ENCODE measurements around the gene SCNN1G. TPM values are rescaled to one million over a fixed set of nuclear protein-coding genes. Genes with fewer than 3 reads are reported as not detected.

The SCNN1G gene
- total and polyA plus RNA-seq, 4 donors = not detected

DNA sequence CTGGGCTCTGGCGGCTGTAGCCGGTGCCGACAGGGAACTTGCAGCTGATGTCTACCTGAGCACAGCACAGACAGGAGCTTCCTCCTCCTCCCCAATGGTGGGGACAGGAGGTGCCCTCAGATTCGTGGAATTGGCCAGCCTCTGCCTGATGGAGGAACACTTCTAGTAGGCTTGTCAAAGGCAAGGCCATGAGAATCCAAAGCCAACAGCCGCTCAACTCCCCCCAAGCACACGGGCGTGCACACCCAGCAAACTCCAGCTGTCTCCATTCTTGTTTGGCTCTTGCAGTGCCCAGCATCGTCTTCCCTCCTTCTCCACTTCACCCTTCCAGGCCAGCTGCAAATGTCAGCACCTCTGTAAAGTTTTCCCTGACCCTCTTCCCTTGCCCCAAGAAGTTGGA, 35.1 kb downstream of the SCNN1G start:
- TF ChIP-seq MAX (IDR thresholded peaks at IDR 0.05) = no peak
- TF ChIP-seq, protein P1, sequence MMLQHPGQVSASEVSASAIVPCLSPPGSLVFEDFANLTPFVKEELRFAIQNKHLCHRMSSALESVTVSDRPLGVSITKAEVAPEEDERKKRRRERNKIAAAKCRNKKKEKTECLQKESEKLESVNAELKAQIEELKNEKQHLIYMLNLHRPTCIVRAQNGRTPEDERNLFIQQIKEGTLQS (IDR thresholded peaks at IDR 0.05) = no peak
- TF ChIP-seq GABPA (IDR thresholded peaks at IDR 0.05 in 1 of 2, conservative IDR thresholded peaks at IDR 0.05 in 1 of 2) = no peak
- TF ChIP-seq TAF1 (conservative IDR thresholded peaks at IDR 0.05) = no peak
- no peak for TF ChIP-seq FOXA1 (IDR thresholded peaks at IDR 0.05)
- TF ChIP-seq SP1 (IDR thresholded peaks at IDR 0.05) = no peak
- no peak for TF ChIP-seq EGR1 (IDR thresholded peaks at IDR 0.05; ENCODE audit: low read depth in 2 of 2)
- no peak for TF ChIP-seq CTCF (IDR thresholded peaks at IDR 0.05; ENCODE audit: low read depth, low read length, missing input control)
- no peak for TF ChIP-seq YY1 (IDR thresholded peaks at IDR 0.05)
- no peak for TF ChIP-seq RXRA (IDR thresholded peaks at IDR 0.05)
- TF ChIP-seq REST (IDR thresholded peaks at IDR 0.05) = no peak
- no peak for TF ChIP-seq RAD21 (IDR thresholded peaks at IDR 0.05)
- TF ChIP-seq FOXA2 (IDR thresholded peaks at IDR 0.05) = no peak
- no peak for TF ChIP-seq HNF4A (conservative IDR thresholded peaks at IDR 0.05)
- no peak for TF ChIP-seq HNF4G (IDR thresholded peaks at IDR 0.05)
- Histone ChIP-seq H3K27ac (ENCODE audit: low read depth in 1 of 2, low read length in 2 of 2) (no peak overlapping the region), H3K36me3 (ENCODE audit: control insufficient read depth in 4 of 4, insufficient read depth in 3 of 4, low read depth in 1 of 4, low read length in 3 of 4) (no peaks in the 10 kb centered on the region), H3K9ac (ENCODE audit: low read depth in 1 of 2, low read length in 2 of 2) (no peak overlapping the region), H3K9me3 (ENCODE audit: control insufficient read depth in 4 of 4, low read length in 3 of 4) (no peaks in the 10 kb centered on the region), H3K27me3 (ENCODE audit: control insufficient read depth in 4 of 4, insufficient read depth in 4 of 4, low read length in 3 of 4) (peaks cover 0 to 6% (median 0%) of the 10 kb centered on the region in 4 donors), H3K4me3 (ENCODE audit: low read depth in 1 of 3, low read length in 3 of 3) (no peak overlapping the region), H3K4me1 (ENCODE audit: control insufficient read depth in 4 of 4, insufficient read depth in 4 of 4, low read length in 3 of 4) (no peaks in the 10 kb centered on the region)
- DNase-seq (ENCODE audit: low spot score) = no peak
- 79% methylated on average over 8 of the region's 8 CpGs for WGBS

DNA sequence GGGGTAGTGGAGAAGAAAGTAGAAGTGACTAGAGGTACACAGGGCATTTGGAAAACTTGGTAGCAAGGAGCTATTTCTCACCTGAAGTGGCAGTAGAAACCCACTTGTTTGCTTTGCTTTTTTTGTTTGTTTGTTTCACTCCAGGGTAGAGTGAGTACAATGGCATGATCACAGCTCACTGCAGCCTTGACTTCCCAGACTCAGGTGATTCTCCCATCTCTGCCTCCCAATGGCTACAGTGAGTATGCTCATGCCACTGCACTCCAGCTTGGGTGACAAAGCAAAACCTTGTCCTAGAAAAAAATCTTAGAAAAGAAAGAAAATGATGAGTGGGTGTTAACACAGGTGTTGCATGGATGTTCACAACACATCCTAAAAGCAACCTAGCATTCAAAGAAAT, 40.4 kb downstream of the SCNN1G start:
- no peak for TF ChIP-seq GABPA (IDR thresholded peaks at IDR 0.05 in 1 of 2, conservative IDR thresholded peaks at IDR 0.05 in 1 of 2)
- TF ChIP-seq TAF1 (conservative IDR thresholded peaks at IDR 0.05) = no peak
- no peak for TF ChIP-seq JUND (IDR thresholded peaks at IDR 0.05)
- TF ChIP-seq EGR1 (IDR thresholded peaks at IDR 0.05; ENCODE audit: low read depth in 2 of 2) = no peak
- no peak for TF ChIP-seq HNF4A (conservative IDR thresholded peaks at IDR 0.05)
- no peak for TF ChIP-seq SP1 (IDR thresholded peaks at IDR 0.05)
- no peak for TF ChIP-seq NR2F2 (IDR thresholded peaks at IDR 0.05)
- TF ChIP-seq, protein P1 (IDR thresholded peaks at IDR 0.05) = no peak
- no peak overlapping the region for H3K4me3 ChIP-seq (ENCODE audit: low read depth in 1 of 3, low read length in 3 of 3)
- H3K27ac ChIP-seq (ENCODE audit: low read depth in 1 of 2, low read length in 2 of 2) = no peak overlapping the region
- no peak for DNase-seq (ENCODE audit: low spot score)
- H3K27me3 ChIP-seq (ENCODE audit: control insufficient read depth in 4 of 4, insufficient read depth in 4 of 4, low read length in 3 of 4) = no peaks in the 10 kb centered on the region
- H3K4me1 ChIP-seq (ENCODE audit: control insufficient read depth in 4 of 4, insufficient read depth in 4 of 4, low read length in 3 of 4) = no peaks in the 10 kb centered on the region
- H3K9ac ChIP-seq (ENCODE audit: low read depth in 1 of 2, low read length in 2 of 2) = no peak overlapping the region
- H3K9me3 ChIP-seq (ENCODE audit: control insufficient read depth in 4 of 4, low read length in 3 of 4) = no peaks in the 10 kb centered on the region
- no peaks in the 10 kb centered on the region for H3K36me3 ChIP-seq (ENCODE audit: control insufficient read depth in 4 of 4, insufficient read depth in 3 of 4, low read depth in 1 of 4, low read length in 3 of 4)
